ENCODE results near the gene PAFAH1B1.

PAFAH1B1 gene

GRCh38 chr17:2592971-2593820 is at the start of gene PAFAH1B1 (continued):
- no peak; the same call in 1 of the 2 replicates for TF ChIP-seq INSM2 (tag by site-specific recombination; IDR thresholded peaks at IDR 0.05)
- TF ChIP-seq ZNF26 (tag by site-specific recombination; IDR thresholded peaks at IDR 0.05), result no peak
- TF ChIP-seq ZNF777 (tag by site-specific recombination; IDR thresholded peaks at IDR 0.05; ENCODE audit: borderline replicate concordance), result no peak
- TF ChIP-seq ZNF391 (tag by site-specific recombination; IDR thresholded peaks at IDR 0.05; ENCODE audit: borderline replicate concordance, low read depth), result 0 out of 2 replicates have a peak, but pooled peaks have one; percentile 43
- peak; percentile 17; the same call in 1 of the 2 replicates for TF ChIP-seq ZSCAN5A (tag by site-specific recombination; IDR thresholded peaks at IDR 0.05)
- TF ChIP-seq ZNF513 (tag by site-specific recombination; IDR thresholded peaks at IDR 0.05), result no peak
- peak; percentile 77 for TF ChIP-seq CTCF (tag by site-specific recombination; IDR thresholded peaks at IDR 0.05)
- no peak for TF ChIP-seq ZNF2 (tag by site-specific recombination; IDR thresholded peaks at IDR 0.05)
- peak; percentile 74; the same call in 1 of the 2 replicates for TF ChIP-seq RBAK (tag by site-specific recombination; IDR thresholded peaks at IDR 0.05)
- TF ChIP-seq ZNF223 (tag by site-specific recombination; IDR thresholded peaks at IDR 0.05), result no peak
- TF ChIP-seq OSR2 (tag by site-specific recombination; IDR thresholded peaks at IDR 0.05), result peak; percentile 21; the same call in 1 of the 2 replicates
- no peak for TF ChIP-seq ZNF433 (tag by site-specific recombination; IDR thresholded peaks at IDR 0.05; ENCODE audit: low read depth)
- TF ChIP-seq GLIS2 (tag by site-specific recombination; IDR thresholded peaks at IDR 0.05), result peak; percentile 99
- TF ChIP-seq MZF1 (tag by site-specific recombination; IDR thresholded peaks at IDR 0.05; ENCODE audit: borderline replicate concordance), result no peak
- no peak for TF ChIP-seq ZNF558 (tag by site-specific recombination; IDR thresholded peaks at IDR 0.05)
- TF ChIP-seq ZNF426 (tag by site-specific recombination; IDR thresholded peaks at IDR 0.05), result no peak
- peak; percentile 63; the same call in 1 of the 2 replicates for TF ChIP-seq ZBTB48 (tag by site-specific recombination; IDR thresholded peaks at IDR 0.05)
- TF ChIP-seq ZNF362 (tag by site-specific recombination; IDR thresholded peaks at IDR 0.05), result no peak
- peak; percentile 21; the same call in 1 of the 2 replicates for TF ChIP-seq KLF17 (tag by site-specific recombination; IDR thresholded peaks at IDR 0.05)
- TF ChIP-seq KLF8 (tag by site-specific recombination; IDR thresholded peaks at IDR 0.05), result peak; percentile 72; the same call in 1 of the 2 replicates
- no peak for TF ChIP-seq ZNF354C (tag by site-specific recombination; IDR thresholded peaks at IDR 0.05; ENCODE audit: borderline replicate concordance, low read depth)
- no peak for TF ChIP-seq GFI1B (tag by site-specific recombination; IDR thresholded peaks at IDR 0.05)
- no peak for TF ChIP-seq ZNF155 (tag by site-specific recombination; IDR thresholded peaks at IDR 0.05)
- TF ChIP-seq WT1 (tag by site-specific recombination; IDR thresholded peaks at IDR 0.05), result peak; percentile 58; the same call in 1 of the 2 replicates
- no peak for TF ChIP-seq ZNF132 (tag by site-specific recombination; IDR thresholded peaks at IDR 0.05; ENCODE audit: borderline replicate concordance)
- no peak; the same call in 1 of the 2 replicates for TF ChIP-seq ZNF660 (tag by site-specific recombination; IDR thresholded peaks at IDR 0.05)
- TF ChIP-seq KLF10 (tag by site-specific recombination; IDR thresholded peaks at IDR 0.05), result peak; percentile 57

Data from HEK293 (cell line).